Fibroblast of skin of left quadriceps (primary cell): ENCODE data around the gene GRIPAP1.
"Not testable (repeated sequence)": the region's sequence is repeated elsewhere in the genome, so short reads cannot be mapped to it uniquely, and the experiment has no call there.

ENCODE experiments used
- DNase-seq, 2 experiments: peaks; one replicate each; pipeline ENCODE4 v3.0.0-alpha.2; 2013; ENCODE audit warnings: low read depth in 2 of 2

The GRIPAP1 gene

GRCh38 chrX:48997865-48998264 is 4.2 kb downstream of the GRIPAP1 start:
- no peak for DNase-seq

GRCh38 chrX:48997455-48997854 is 4.6 kb downstream of the GRIPAP1 start:
- no peak for DNase-seq

- DNase-seq = no peak
Measured at GRCh38 chrX:48996969-48997368, 5.1 kb downstream of the GRIPAP1 start.

GRCh38 chrX:48992341-48992740 is 9.7 kb downstream of the GRIPAP1 start:
- DNase-seq = no peak

- DNase-seq = no peak
Measured at GRCh38 chrX:48989483-48989882, 12.6 kb downstream of the GRIPAP1 start.

GRCh38 chrX:48983896-48984295 is 18.2 kb downstream of the GRIPAP1 start:
- DNase-seq = no peak

GRCh38 chrX:48983081-48983480 is 19.0 kb downstream of the GRIPAP1 start:
- DNase-seq = no peak

- no peak for DNase-seq
Measured at GRCh38 chrX:48981178-48981577, 20.9 kb downstream of the GRIPAP1 start.

- DNase-seq = not testable (repeated sequence)
Measured at GRCh38 chrX:48980341-48980740, 21.7 kb downstream of the GRIPAP1 start.

- no peak for DNase-seq
Measured at GRCh38 chrX:48978226-48978625, 23.8 kb downstream of the GRIPAP1 start.

GRCh38 chrX:48976086-48976485 is 26.0 kb downstream of the GRIPAP1 start:
- no peak for DNase-seq

- no peak for DNase-seq
Measured at GRCh38 chrX:48975541-48975940, 26.5 kb downstream of the GRIPAP1 start.

- no peak for DNase-seq
Measured at GRCh38 chrX:48975041-48975440, 27.0 kb downstream of the GRIPAP1 start.

GRCh38 chrX:48974574-48974973 is 27.5 kb downstream of the GRIPAP1 start:
- DNase-seq = no peak

- no peak for DNase-seq
Measured at GRCh38 chrX:48974033-48974432, 28.0 kb downstream of the GRIPAP1 start.

GRCh38 chrX:48972220-48973164 is 29.6 kb downstream of the GRIPAP1 start:
- peak in 1 of 2 experiments; percentile 29 for DNase-seq

- DNase-seq = peak; percentile 49 to 54
Measured at GRCh38 chrX:48971249-48972219, 30.5 kb downstream of the GRIPAP1 start, which contains the start of gene KCND1. Gene KCND1 (minus strand): TSS chrX:48971844. CDS start chrX:48970271, 1,573 bp downstream.

GRCh38 chrX:48969471-48969870 is 32.6 kb downstream of the GRIPAP1 start:
- no peak for DNase-seq

GRCh38 chrX:48968377-48968776 is 33.7 kb downstream of the GRIPAP1 start:
- no peak for DNase-seq

GRCh38 chrX:48966796-48967579 is 35.1 kb downstream of the GRIPAP1 start:
- no peak for DNase-seq

GRCh38 chrX:48965959-48966358 is 36.1 kb downstream of the GRIPAP1 start:
- DNase-seq = no peak
